Astrocyte of the cerebellum (primary cell): ENCODE data around the gene PIK3CG.
"Not testable (repeated sequence)": the region's sequence is repeated elsewhere in the genome, so short reads cannot be mapped to it uniquely, and the experiment has no call there.

ENCODE experiments used
- DNase-seq: peaks from one replicate; pipeline ENCODE4 v3.0.0-alpha.2; 2011; ENCODE audit warnings: low read depth
- H3K4me3 ChIP-seq: 2 replicates; pipeline ENCODE4 v1.5.1; 2011; ENCODE audit warnings: mild to moderate bottlenecking, low read depth, low read length, moderate library complexity
- CTCF ChIP-seq: IDR thresholded peaks from 2 replicates; pipeline ENCODE4 v1.5.1; 2012; ENCODE audit warnings: low read length, low read depth, moderate library complexity, mild to moderate bottlenecking; ENCODE audit errors: missing control alignments
- in situ Hi-C: cut with HindIII; loops from 2 replicates; pipeline ENCODE4 v1.10.0; 2017; ENCODE audit warnings: low sequenced_read_pairs

The PIK3CG gene

GRCh38 chr7:106927536-106927935 lies 62.5 kb downstream of the PIK3CG start:
- no peak for DNase-seq
- in situ Hi-C loops: no loop called here
- TF ChIP-seq CTCF: no peak
- H3K4me3 ChIP-seq: no peak overlapping the region

- DNase-seq, H3K4me3 ChIP-seq, in situ Hi-C loops: not testable (repeated sequence)
Measured at GRCh38 chr7:106929616-106930015, 64.5 kb downstream of the PIK3CG start.

GRCh38 chr7:106936236-106936635 lies 71.2 kb downstream of the PIK3CG start:
- no peak for DNase-seq
- no peak overlapping the region for H3K4me3 ChIP-seq
- in situ Hi-C loops: no loop called here
- TF ChIP-seq CTCF: no peak

- in situ Hi-C loops, H3K4me3 ChIP-seq, DNase-seq: not testable (repeated sequence)
Measured at GRCh38 chr7:106938122-106938521, 73.0 kb downstream of the PIK3CG start.

DNA sequence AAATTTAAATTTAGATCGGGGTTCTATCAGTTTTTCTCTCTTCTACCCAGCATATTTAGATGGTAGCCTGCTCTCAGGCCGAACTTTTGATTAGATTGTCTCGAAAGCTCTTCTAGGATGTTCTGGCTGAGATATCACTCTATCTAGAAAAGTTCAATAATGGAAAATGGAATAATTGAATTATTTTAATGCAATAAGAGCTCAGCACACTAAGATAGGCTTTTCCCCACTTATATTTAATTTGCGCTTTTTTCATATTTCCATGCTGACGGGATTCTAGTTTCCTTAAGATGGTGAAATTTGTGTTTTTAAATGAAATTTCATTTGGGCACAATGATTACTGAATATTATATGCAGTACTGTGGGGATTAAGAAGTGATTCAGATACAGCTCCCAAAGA lies 73.7 kb downstream of the PIK3CG start:
- in situ Hi-C loops: no loop called here
- no peak for DNase-seq
- TF ChIP-seq CTCF: no peak
- H3K4me3 ChIP-seq: no peak overlapping the region

GRCh38 chr7:106944035-106944665 lies 79.1 kb downstream of the PIK3CG start:
- in situ Hi-C loops: no loop called here
- TF ChIP-seq CTCF: no peak
- DNase-seq: no peak
- H3K4me3 ChIP-seq: no peak overlapping the region

GRCh38 chr7:106947244-106947728 lies 82.2 kb downstream of the PIK3CG start:
- no peak overlapping the region for H3K4me3 ChIP-seq
- DNase-seq: peak; percentile 65
- in situ Hi-C loops: no loop called here
- TF ChIP-seq CTCF: peak; percentile 76
